HCT116 (cell line): ENCODE data around the gene STK4. TPM values are rescaled to one million over a fixed set of nuclear protein-coding genes. Genes with fewer than 3 reads are reported as not detected.

Experiments
- ATAC-seq: fragments of 200-7000 bp; cut with Tn5 transposase; 2 replicates; pipeline ENCODE4 v1.9.1; 2020; ENCODE audit warnings: mild to moderate bottlenecking, moderate library complexity
- BruUV-seq: library from RNA; stranded (reverse); fragments of 400-500 nt; replicated peaks from 2 replicates; lab custom pipeline; 2021; lab: Mats Ljungman, UMichigan
- CTCF ChIA-PET: fragments of 300-600 bp; sonication (Branson Sonifier 250); formaldehyde crosslinking; loops from one replicate; lab custom pipeline; 2021; ENCODE audit warnings: antibody characterized with exemption; lab: Charles Lee
- POLR2A ChIA-PET: fragments of 300-600, 350-600 bp; sonication (Branson Sonifier 250); formaldehyde crosslinking; loops from one replicate; lab custom pipeline; 2021; ENCODE audit warnings: antibody characterized with exemption; lab: Charles Lee
- RAD21 ChIA-PET, 2 experiments: fragments of 300-600 bp; sonication (Branson Sonifier 250); formaldehyde crosslinking; loops; one replicate each; lab custom pipeline; 2023; ENCODE audit warnings: low total read pairs in 2 of 2; ENCODE audit not compliant: uncharacterized antibody in 2 of 2, unreplicated experiment in 2 of 2, low non-redundant PET in 1 of 2; lab: Charles Lee
- DNase-seq: peaks from one replicate; pipeline ENCODE4 v3.0.0-alpha.2; 2010; ENCODE audit warnings: low read depth, low spot score
- H2AFZ ChIP-seq: fragments of 200-600 bp; shearing (Covaris generic), sonication (generic); 2 replicates; pipeline ENCODE4 v1.6.1; 2017; ENCODE audit warnings: low read depth, mixed run types, mixed read lengths, antibody characterized with exemption, low read length; ENCODE audit not compliant: poor library complexity, severe bottlenecking
- H3K27ac ChIP-seq: 2 replicates; pipeline ENCODE4 v1.5.1; 2012; ENCODE audit warnings: low read depth, low read length
- H3K27me3 ChIP-seq: fragments of 200-600 bp; sonication (generic); 2 replicates; pipeline ENCODE4 v1.6.1; 2016; ENCODE audit warnings: mixed run types, low read length, mixed read lengths; ENCODE audit not compliant: insufficient read depth
- H3K36me3 ChIP-seq, 2 experiments: fragments of 200-500 bp in 1 of 2; fragments of 200-600 bp in 1 of 2; sonication (Bioruptor generic) in 1 of 2; sonication (generic) in 1 of 2; 2 replicates each; pipeline versions ENCODE4 v1.5.1 to v1.6.1; 2014 to 2016; ENCODE audit warnings: low read length in 2 of 2, inconsistent platforms in 1 of 2, mixed read lengths in 1 of 2, mixed run types in 1 of 2; ENCODE audit not compliant: insufficient read depth in 2 of 2, control insufficient read depth in 1 of 2
- H3K4me1 ChIP-seq, 2 experiments: fragments of 200-600 bp in 1 of 2; sonication (generic) in 1 of 2; 2 replicates each; pipeline versions ENCODE4 v1.5.1 to v1.6.1; 2012 to 2017; ENCODE audit warnings: low read length in 2 of 2, inconsistent platforms in 1 of 2, mild to moderate bottlenecking in 1 of 2, mixed read lengths in 1 of 2, mixed run types in 1 of 2, moderate library complexity in 1 of 2; ENCODE audit not compliant: insufficient read depth in 2 of 2, control insufficient read depth in 1 of 2
- H3K4me2 ChIP-seq: fragments of 200-600 bp; sonication (generic); 2 replicates; pipeline ENCODE4 v1.6.1; 2017; ENCODE audit warnings: mixed run types, low read length, mixed read lengths
- H3K4me3 ChIP-seq, 2 experiments: fragments of 200-600 bp in 1 of 2; sonication (generic) in 1 of 2; replicated peaks in 1 of 2; 2 replicates each; pipeline ENCODE4 v1.5.1; 2011 to 2016; ENCODE audit warnings: low read length in 2 of 2, control low read depth in 1 of 2, low read depth in 1 of 2, mild to moderate bottlenecking in 1 of 2, mixed read lengths in 1 of 2, mixed run types in 1 of 2
- H3K79me2 ChIP-seq: fragments of 200-600 bp; sonication (generic); 2 replicates; pipeline ENCODE4 v1.6.1; 2017; ENCODE audit warnings: mild to moderate bottlenecking, mixed run types, low read length, moderate library complexity, mixed read lengths; ENCODE audit not compliant: insufficient read depth
- H3K9ac ChIP-seq: fragments of 200-600 bp; sonication (generic); 2 replicates; pipeline ENCODE4 v1.6.1; 2016; ENCODE audit warnings: low read length, mixed read lengths
- H3K9me2 ChIP-seq: fragments of 200-600 bp; sonication (generic), shearing (Covaris generic); 2 replicates; pipeline ENCODE4 v1.6.1; 2017; ENCODE audit warnings: mixed run types, mild to moderate bottlenecking, moderate library complexity; ENCODE audit not compliant: insufficient read depth
- H3K9me3 ChIP-seq, 2 experiments: fragments of 200-500 bp in 1 of 2; fragments of 200-600 bp in 1 of 2; sonication (Bioruptor generic) in 1 of 2; sonication (generic) in 1 of 2; 2 replicates each; pipeline ENCODE4 v1.6.1; 2014 to 2017; ENCODE audit warnings: low read length in 2 of 2, mixed read lengths in 2 of 2, inconsistent platforms in 1 of 2, low read depth in 1 of 2, mild to moderate bottlenecking in 1 of 2, mixed run types in 1 of 2, moderate library complexity in 1 of 2; ENCODE audit not compliant: control insufficient read depth in 1 of 2, insufficient read depth in 1 of 2
- H4K20me1 ChIP-seq: fragments of 200-600 bp; sonication (generic), shearing (Covaris generic); 2 replicates; pipeline ENCODE4 v1.6.1; 2017; ENCODE audit warnings: mixed run types, mild to moderate bottlenecking, moderate library complexity; ENCODE audit not compliant: insufficient read depth
- ATF3 ChIP-seq: IDR thresholded peaks from 2 replicates; pipeline ENCODE4 v1.6.1; 2012
- CBX3 ChIP-seq: IDR thresholded peaks from 2 replicates; pipeline ENCODE4 v1.6.1; 2012; ENCODE audit warnings: low read depth
- FOSL1 ChIP-seq: IDR thresholded peaks from 2 replicates; pipeline ENCODE4 v1.6.1; 2012; ENCODE audit warnings: low read depth
- JUND ChIP-seq: IDR thresholded peaks from 2 replicates; pipeline ENCODE4 v1.6.1; 2012
- POLR2AphosphoS5 ChIP-seq: IDR thresholded peaks from 2 replicates; pipeline ENCODE4 v1.6.1; 2011; ENCODE audit warnings: mild to moderate bottlenecking, low read depth, low read length, moderate library complexity
- SIN3A ChIP-seq: IDR thresholded peaks from 2 replicates; pipeline ENCODE4 v1.6.1; 2012; ENCODE audit warnings: low read depth
- SRF ChIP-seq: IDR thresholded peaks from 2 replicates; pipeline ENCODE4 v1.6.1; 2012; ENCODE audit warnings: low read depth
- TCF7L2 ChIP-seq: IDR thresholded peaks from 2 replicates; pipeline ENCODE4 v1.7.0; 2011; ENCODE audit warnings: borderline replicate concordance, inconsistent platforms; ENCODE audit not compliant: insufficient read depth, insufficient read length; ENCODE audit errors: extremely low read depth
- ZFX ChIP-seq: fragments of 450-650 bp; IDR thresholded peaks from 2 replicates; pipeline ENCODE4 v1.6.1; 2017
- intact Hi-C: fragments of 100-400 bp; cut with micrococcal nuclease; formaldehyde crosslinking; loops from 2 replicates; pipeline ENCODE4 v1.10.0; 2022
- total RNA-seq: library from RNA; stranded (reverse); gene quantifications from one replicate; pipeline ENCODE4 v1.2.1, GENCODE V29; 2021; ENCODE audit not compliant: unreplicated experiment
- TF ChIP-seq, protein P1 (sequence below): IDR thresholded peaks from 2 replicates; pipeline ENCODE4 v1.6.1; 2012

STK4 gene
- total RNA-seq, 1 experiment from 2014 or later = 45.4 TPM

DNA sequence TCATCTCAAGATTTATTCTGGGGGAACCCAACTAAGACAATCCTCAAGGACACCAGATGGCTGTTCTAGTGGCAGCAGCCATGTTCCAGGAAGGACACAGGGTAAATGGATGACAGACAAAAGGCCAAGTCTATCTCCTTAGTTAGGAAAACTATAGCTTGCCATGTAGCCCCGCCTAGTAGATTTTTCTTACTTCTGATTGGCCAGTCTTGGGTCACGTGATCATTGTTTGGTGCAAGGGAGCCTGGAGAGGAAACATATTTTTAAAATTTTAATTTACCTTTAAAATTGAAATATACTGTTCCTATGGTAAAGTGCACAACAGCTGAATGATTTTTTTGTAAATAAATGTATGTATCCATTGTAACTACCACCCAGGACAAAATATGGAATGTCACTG is 139.0 kb downstream of the STK4 start:
- ATAC-seq (no peak), DNase-seq (no peak)
- ChIA-PET RAD21 (no interaction called here), CTCF (interaction anchor here (1.0 to 1.4 kb wide), 3 partner anchors 8 to 61 kb away, joined by 3 to 7 read pairs (median 3); no protein-coding TSS in a partner anchor), POLR2A (no interaction called here)
- no peak overlapping the region for H3K9ac ChIP-seq
- TF ChIP-seq JUND (no peak), POLR2AphosphoS5 (no peak), SIN3A (no peak)
- no peaks in the 10 kb centered on the region for H3K79me2 ChIP-seq
- H3K36me3 ChIP-seq = no peaks in the 10 kb centered on the region
- H3K4me2 ChIP-seq = no peak overlapping the region
- H3K4me1 ChIP-seq = no peaks in the 10 kb centered on the region
- H3K9me3 ChIP-seq = no peaks in the 10 kb centered on the region
- no peak overlapping the region for H3K4me3 ChIP-seq
- intact Hi-C loops = no loop called here
- no peaks in the 10 kb centered on the region; the same call in 1 of the 2 replicates for H3K27me3 ChIP-seq
- H2AFZ ChIP-seq = no peak overlapping the region
- no TSS peak for BruUV-seq
- H3K9me2 ChIP-seq = no peaks in the 10 kb centered on the region
- H4K20me1 ChIP-seq = no peaks in the 10 kb centered on the region
- H3K27ac ChIP-seq = no peak overlapping the region

DNA sequence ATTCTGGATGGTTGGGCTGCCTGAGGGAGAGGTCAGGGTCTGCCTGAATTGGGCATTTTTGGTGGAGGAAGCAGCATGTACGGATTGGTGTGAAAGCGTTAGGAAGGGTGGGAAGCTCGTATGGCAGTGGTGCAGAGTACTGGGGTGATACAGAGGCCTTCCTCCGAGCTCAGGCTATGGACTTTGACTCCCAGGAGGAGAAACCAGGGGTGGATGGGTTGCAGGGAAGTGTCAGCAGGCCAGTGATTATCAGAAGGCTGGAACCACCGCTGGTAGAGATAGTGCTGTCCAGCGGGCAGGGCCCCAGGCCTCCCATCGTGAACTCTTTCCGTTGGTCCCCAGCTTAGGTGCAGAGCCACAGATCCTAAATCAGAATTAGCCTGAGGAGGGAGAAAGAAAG is 143.3 kb downstream of the STK4 start:
- H2AFZ ChIP-seq = no peak overlapping the region
- no peaks in the 10 kb centered on the region for H3K9me3 ChIP-seq
- no peaks in the 10 kb centered on the region; the same call in 1 of the 2 replicates for H3K27me3 ChIP-seq
- H3K4me3 ChIP-seq = no peak overlapping the region
- ATAC-seq (no peak), DNase-seq (no peak)
- H3K4me2 ChIP-seq = no peak overlapping the region
- no peaks in the 10 kb centered on the region for H3K36me3 ChIP-seq
- H3K4me1 ChIP-seq = 0 out of 4 replicates have a peak, but pooled peaks cover 0 to 3% of the 10 kb centered on the region in 2 experiments
- RAD21 ChIA-PET = no interaction called here
- intact Hi-C loops = no loop called here
- POLR2A ChIA-PET = no interaction called here
- H4K20me1 ChIP-seq = no peaks in the 10 kb centered on the region
- CTCF ChIA-PET = interaction anchor here (0.7 to 4.6 kb wide), 6 partner anchors 8 to 120 kb away, joined by 3 to 51 read pairs (median 10); no protein-coding TSS in a partner anchor
- H3K9me2 ChIP-seq = no peaks in the 10 kb centered on the region
- no peak overlapping the region for H3K9ac ChIP-seq
- no TSS peak for BruUV-seq
- no peak overlapping the region for H3K27ac ChIP-seq
- TF ChIP-seq TCF7L2 (no peak), POLR2AphosphoS5 (no peak), SRF (no peak), JUND (no peak), FOSL1 (no peak), CBX3 (no peak), ATF3 (no peak), SIN3A (no peak), ZFX (no peak)
- TF ChIP-seq, protein P1, sequence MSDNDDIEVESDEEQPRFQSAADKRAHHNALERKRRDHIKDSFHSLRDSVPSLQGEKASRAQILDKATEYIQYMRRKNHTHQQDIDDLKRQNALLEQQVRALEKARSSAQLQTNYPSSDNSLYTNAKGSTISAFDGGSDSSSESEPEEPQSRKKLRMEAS = no peak
- H3K79me2 ChIP-seq = no peaks in the 10 kb centered on the region
